A549 (cell line): ENCODE measurements around the gene IL19. TPM values are rescaled to one million over a fixed set of nuclear protein-coding genes. Genes with fewer than 3 reads are reported as not detected.

Experiments
- ATAC-seq, 2 experiments: fragments of 200-7000 bp in 1 of 2; fragments of >200 bp in 1 of 2; cut with Nextera tagmentation in 1 of 2; cut with Tn5 transposase in 1 of 2; 3 replicates each; pipeline versions ENCODE4 v1.8.0 to v1.9.1; 2018 to 2020; ENCODE audit warnings: mild to moderate bottlenecking in 1 of 2, moderate library complexity in 1 of 2
- CTCF ChIA-PET: fragments of 300-600 bp; sonication (Branson Sonifier 250); formaldehyde crosslinking; extraction: SDS; loops from one replicate; lab custom pipeline; 2021; ENCODE audit warnings: antibody characterized with exemption, inconsistent platforms; lab: Yijun Ruan, JAX
- POLR2A ChIA-PET: fragments of 350-600 bp; formaldehyde crosslinking; extraction: SDS; loops from one replicate; lab custom pipeline; 2021; ENCODE audit warnings: antibody characterized with exemption, inconsistent platforms; lab: Yijun Ruan, JAX
- DNase-seq, 2 experiments: peaks; one replicate each; pipeline versions ENCODE4 v3.0.0 to v3.0.0-alpha.2; 2011 to 2016; ENCODE audit warnings: low read depth in 1 of 2, low spot score in 1 of 2
- FAIRE-seq: peaks from 2 replicates; lab custom pipeline; 2011; peaks lifted over from hg19 to GRCh38; lab: Jason Lieb, UNC
- H3K27ac ChIP-seq, 2 experiments: fragments of >200 bp; sonication (Bioruptor Twin); formaldehyde crosslinking; 3 replicates each; pipeline ENCODE4 v1.5.1; 2016 to 2017
- H3K4me1 ChIP-seq: fragments of >200 bp; sonication (Bioruptor Twin); formaldehyde crosslinking; 3 replicates; pipeline ENCODE4 v1.6.1; 2016
- H3K4me2 ChIP-seq: fragments of >200 bp; sonication (Bioruptor Twin); formaldehyde crosslinking; 3 replicates; pipeline ENCODE4 v1.6.1; 2016
- H3K4me3 ChIP-seq: fragments of >200 bp; sonication (Bioruptor Twin); formaldehyde crosslinking; 3 replicates; pipeline ENCODE4 v1.5.1; 2016
- H3K9me3 ChIP-seq: fragments of >200 bp; sonication (Bioruptor Twin); formaldehyde crosslinking; 3 replicates; pipeline ENCODE4 v1.6.1; 2016
- CEBPB ChIP-seq, 2 experiments: fragments of >200 bp in 1 of 2; sonication (Bioruptor Twin) in 1 of 2; formaldehyde crosslinking in 1 of 2; IDR thresholded peaks; 2 replicates each; pipeline ENCODE4 v1.6.1; 2012 to 2016
- CHD4 ChIP-seq: fragments of 200-600 bp; sonication (generic); IDR thresholded peaks from 2 replicates; pipeline ENCODE4 v1.6.1; 2016; ENCODE audit warnings: antibody characterized with exemption, mild to moderate bottlenecking, borderline replicate concordance
- EP300 ChIP-seq, 2 experiments: fragments of >200 bp; sonication (Bioruptor Twin); formaldehyde crosslinking; IDR thresholded peaks; 2 replicates in 1 of 2; 3 replicates in 1 of 2; pipeline ENCODE4 v1.6.1; 2016 to 2017
- ESRRA ChIP-seq: fragments of 150-350 bp; IDR thresholded peaks from 2 replicates; pipeline ENCODE4 v1.6.1; 2014; ENCODE audit warnings: mild to moderate bottlenecking, low read length, borderline replicate concordance
- GATA3 ChIP-seq: IDR thresholded peaks from 2 replicates; pipeline ENCODE4 v1.6.1; 2012; ENCODE audit warnings: borderline replicate concordance
- HOXA7 ChIP-seq: fragments of 250-450 bp; sonication (Bioruptor Pico); IDR thresholded peaks from 2 replicates; pipeline ENCODE4 v1.5.0; 2020; ENCODE audit warnings: mild to moderate bottlenecking, moderate library complexity
- KDM5A ChIP-seq: fragments of 200-600 bp; sonication (generic); IDR thresholded peaks from 2 replicates; pipeline ENCODE4 v1.6.1; 2016; ENCODE audit warnings: antibody characterized with exemption, mild to moderate bottlenecking
- RCOR1 ChIP-seq: fragments of 150-350 bp; IDR thresholded peaks from 2 replicates; pipeline ENCODE4 v1.6.1; 2014; ENCODE audit warnings: antibody characterized with exemption, low read length, low read depth
- RNF2 ChIP-seq: fragments of 200-600 bp; sonication (generic); IDR thresholded peaks from 2 replicates; pipeline ENCODE4 v1.6.1; 2016; ENCODE audit warnings: low read depth, mild to moderate bottlenecking, antibody characterized with exemption, moderate library complexity, borderline replicate concordance
- TFCP2L1 ChIP-seq: fragments of 250-450 bp; sonication (Bioruptor Pico); IDR thresholded peaks from 2 replicates; pipeline ENCODE4 v1.5.0; 2021; ENCODE audit warnings: mild to moderate bottlenecking
- ZC3H11A ChIP-seq: fragments of 450-650 bp; IDR thresholded peaks from 2 replicates; pipeline ENCODE4 v1.6.1; 2014; ENCODE audit warnings: antibody characterized with exemption, mild to moderate bottlenecking
- ZNF302 ChIP-seq: fragments of 250-450 bp; sonication (Bioruptor Pico); IDR thresholded peaks from 2 replicates; pipeline ENCODE4 v1.9.0; 2021; ENCODE audit warnings: inconsistent platforms, mild to moderate bottlenecking, moderate library complexity
- WGBS: methylation state at CpG from one replicate; pipeline ENCODE4 v1.1.6; 2017; ENCODE audit errors: missing lambda C conversion rate; 5-methylcytosine and 5-hydroxymethylcytosine counted together
- polyA plus RNA-seq, 4 experiments: library from polyadenylated mRNA; depleted of rRNA in 3 of 4; stranded (reverse); fragments of >200 nt; fragmentation: RNase III in 1 of 4; extraction: RNeasy Plus Mini Kit Qiagen cat#74134 plus additional on column Dnase treatment in 1 of 4; gene quantifications; 2 replicates in 3 of 4; 3 replicates in 1 of 4; pipeline ENCODE4 v1.2.3, GENCODE V29; 2011 to 2017
- TF ChIP-seq, protein P1 (sequence below): fragments of >200 bp; sonication (Bioruptor Twin); formaldehyde crosslinking; IDR thresholded peaks from 3 replicates; pipeline ENCODE4 v1.6.1; 2016
- TF ChIP-seq, protein P2 (sequence below): fragments of >200 bp; sonication (Bioruptor Twin); formaldehyde crosslinking; IDR thresholded peaks from 3 replicates; pipeline ENCODE4 v1.5.1; 2016
- TF ChIP-seq, protein P3 (sequence below): IDR thresholded peaks from 2 replicates; pipeline ENCODE4 v1.6.1; 2012
- TF ChIP-seq, protein P4 (sequence below): IDR thresholded peaks from 2 replicates; pipeline ENCODE4 v1.6.1; 2012; ENCODE audit warnings: low read depth, borderline replicate concordance
- TF ChIP-seq, protein P5 (sequence below): IDR thresholded peaks from 2 replicates; pipeline ENCODE4 v1.6.1; 2012

IL19 gene
- polyA plus RNA-seq, 2 of the 4 experiments (the other 2 are of a cell fraction), result not detected

DNA sequence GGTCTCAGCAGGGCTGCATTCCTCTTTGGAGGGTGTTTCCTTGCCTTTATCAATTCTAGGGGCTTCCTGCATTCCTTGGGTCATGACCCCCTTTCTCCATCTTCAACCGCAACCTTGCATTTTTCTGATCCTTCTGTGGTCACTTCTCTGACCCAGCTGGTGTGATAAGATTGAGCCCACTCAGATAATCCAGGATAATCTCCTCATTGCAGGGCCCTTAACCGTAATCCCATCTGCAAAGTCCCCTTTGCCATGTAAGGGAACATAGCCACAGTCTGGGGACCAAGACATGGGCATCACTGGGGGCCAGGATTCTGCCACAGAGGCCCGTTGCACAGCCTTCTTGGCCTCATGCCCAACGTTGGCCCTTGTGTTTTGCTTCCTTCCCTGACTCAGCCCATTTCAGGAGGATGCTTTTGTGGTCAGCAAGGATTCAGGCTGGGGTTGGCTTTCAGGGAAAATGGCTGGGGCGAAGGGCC is 35.0 kb upstream of the IL19 start:
- POLR2A ChIA-PET, result no interaction called here

DNA sequence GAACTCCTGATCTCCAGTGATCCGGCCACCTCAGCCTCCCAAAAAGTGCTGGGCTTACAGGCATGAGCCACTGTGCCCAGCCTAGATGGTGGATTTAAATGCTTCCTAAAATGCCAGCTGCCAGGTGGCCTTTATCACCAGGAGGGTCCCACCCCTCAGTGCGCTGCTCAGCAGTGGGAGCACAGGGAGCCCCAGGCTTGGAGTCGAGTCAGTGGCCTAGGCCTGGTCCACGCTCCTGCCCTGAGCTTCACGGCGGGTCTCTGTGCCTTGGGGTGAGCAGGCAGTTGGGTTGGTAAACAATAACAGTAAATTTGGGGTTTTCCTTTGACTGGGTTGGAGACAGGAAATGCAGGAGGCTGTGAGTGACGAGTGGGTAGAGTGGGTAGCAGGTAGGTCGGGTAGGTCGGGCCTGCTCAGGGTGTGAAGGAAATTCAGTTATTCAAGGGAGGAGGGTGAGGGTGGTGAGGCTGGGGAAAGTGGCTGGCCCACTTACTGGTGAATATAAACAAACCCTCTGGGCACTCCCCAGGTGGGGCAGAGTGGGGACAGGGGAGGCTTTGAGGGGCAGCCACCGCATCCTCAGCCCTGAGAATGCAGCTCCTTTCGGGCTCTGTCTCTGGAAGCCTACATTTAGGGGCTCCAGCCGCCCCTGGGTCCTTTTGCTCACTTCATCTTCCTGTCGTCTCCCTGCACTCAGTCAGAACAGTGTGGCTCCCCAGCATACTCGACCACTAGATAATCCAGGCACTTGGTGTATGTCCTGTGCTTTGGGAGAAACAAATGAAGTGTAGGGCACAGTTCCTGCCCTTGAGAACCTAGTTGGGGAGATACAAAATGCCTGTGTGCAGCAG is 33.5 kb upstream of the IL19 start:
- DNase-seq (no peak), ATAC-seq (no peak), FAIRE-seq (no peak)
- TF ChIP-seq, protein P1, sequence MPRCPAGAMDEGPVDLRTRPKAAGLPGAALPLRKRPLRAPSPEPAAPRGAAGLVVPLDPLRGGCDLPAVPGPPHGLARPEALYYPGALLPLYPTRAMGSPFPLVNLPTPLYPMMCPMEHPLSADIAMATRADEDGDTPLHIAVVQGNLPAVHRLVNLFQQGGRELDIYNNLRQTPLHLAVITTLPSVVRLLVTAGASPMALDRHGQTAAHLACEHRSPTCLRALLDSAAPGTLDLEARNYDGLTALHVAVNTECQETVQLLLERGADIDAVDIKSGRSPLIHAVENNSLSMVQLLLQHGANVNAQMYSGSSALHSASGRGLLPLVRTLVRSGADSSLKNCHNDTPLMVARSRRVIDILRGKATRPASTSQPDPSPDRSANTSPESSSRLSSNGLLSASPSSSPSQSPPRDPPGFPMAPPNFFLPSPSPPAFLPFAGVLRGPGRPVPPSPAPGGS, result no peak
- TF ChIP-seq EP300 (IDR thresholded peaks at IDR 0.05) (no peak), RNF2 (no peak), RCOR1 (no peak)
- TF ChIP-seq, protein P2, sequence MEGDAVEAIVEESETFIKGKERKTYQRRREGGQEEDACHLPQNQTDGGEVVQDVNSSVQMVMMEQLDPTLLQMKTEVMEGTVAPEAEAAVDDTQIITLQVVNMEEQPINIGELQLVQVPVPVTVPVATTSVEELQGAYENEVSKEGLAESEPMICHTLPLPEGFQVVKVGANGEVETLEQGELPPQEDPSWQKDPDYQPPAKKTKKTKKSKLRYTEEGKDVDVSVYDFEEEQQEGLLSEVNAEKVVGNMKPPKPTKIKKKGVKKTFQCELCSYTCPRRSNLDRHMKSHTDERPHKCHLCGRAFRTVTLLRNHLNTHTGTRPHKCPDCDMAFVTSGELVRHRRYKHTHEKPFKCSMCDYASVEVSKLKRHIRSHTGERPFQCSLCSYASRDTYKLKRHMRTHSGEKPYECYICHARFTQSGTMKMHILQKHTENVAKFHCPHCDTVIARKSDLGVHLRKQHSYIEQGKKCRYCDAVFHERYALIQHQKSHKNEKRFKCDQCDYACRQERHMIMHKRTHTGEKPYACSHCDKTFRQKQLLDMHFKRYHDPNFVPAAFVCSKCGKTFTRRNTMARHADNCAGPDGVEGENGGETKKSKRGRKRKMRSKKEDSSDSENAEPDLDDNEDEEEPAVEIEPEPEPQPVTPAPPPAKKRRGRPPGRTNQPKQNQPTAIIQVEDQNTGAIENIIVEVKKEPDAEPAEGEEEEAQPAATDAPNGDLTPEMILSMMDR, result no peak
- Histone ChIP-seq H3K9me3 (no peaks in the 10 kb centered on the region), H3K4me3 (no peak overlapping the region), H3K4me2 (no peak overlapping the region), H3K4me1 (peaks cover 6% of the 10 kb centered on the region; the same call in 1 of the 3 replicates), H3K27ac (no peak overlapping the region)
- CTCF ChIA-PET, result interaction anchor here (0.9 to 7.9 kb wide), 12 partner anchors 11 to 763 kb away, joined by 3 to 123 read pairs (median 12); no protein-coding TSS in a partner anchor
- 87% methylated on average over 14 of the region's 14 CpGs for WGBS
- POLR2A ChIA-PET, result no interaction called here

More for the DNA sequence above, 35.0 kb upstream of the IL19 start:
- Histone ChIP-seq H3K9me3 (no peaks in the 10 kb centered on the region), H3K27ac (no peak overlapping the region), H3K4me3 (no peak overlapping the region), H3K4me2 (no peak overlapping the region), H3K4me1 (peaks cover 6% of the 10 kb centered on the region; the same call in 1 of the 3 replicates)
- TF ChIP-seq CEBPB (IDR thresholded peaks at IDR 0.05) (no peak), CHD4 (no peak), ZC3H11A (no peak), KDM5A (no peak), ZNF302 (no peak), HOXA7 (CRISPR knock-in tag) (no peak), ESRRA (no peak), EP300 (IDR thresholded peaks at IDR 0.05) (no peak), GATA3 (no peak), TFCP2L1 (CRISPR knock-in tag) (no peak), RNF2 (no peak)
- TF ChIP-seq, protein P3, sequence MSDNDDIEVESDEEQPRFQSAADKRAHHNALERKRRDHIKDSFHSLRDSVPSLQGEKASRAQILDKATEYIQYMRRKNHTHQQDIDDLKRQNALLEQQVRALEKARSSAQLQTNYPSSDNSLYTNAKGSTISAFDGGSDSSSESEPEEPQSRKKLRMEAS, result no peak
- TF ChIP-seq, protein P4, sequence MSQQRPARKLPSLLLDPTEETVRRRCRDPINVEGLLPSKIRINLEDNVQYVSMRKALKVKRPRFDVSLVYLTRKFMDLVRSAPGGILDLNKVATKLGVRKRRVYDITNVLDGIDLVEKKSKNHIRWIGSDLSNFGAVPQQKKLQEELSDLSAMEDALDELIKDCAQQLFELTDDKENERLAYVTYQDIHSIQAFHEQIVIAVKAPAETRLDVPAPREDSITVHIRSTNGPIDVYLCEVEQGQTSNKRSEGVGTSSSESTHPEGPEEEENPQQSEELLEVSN, result no peak
- TF ChIP-seq, protein P5, sequence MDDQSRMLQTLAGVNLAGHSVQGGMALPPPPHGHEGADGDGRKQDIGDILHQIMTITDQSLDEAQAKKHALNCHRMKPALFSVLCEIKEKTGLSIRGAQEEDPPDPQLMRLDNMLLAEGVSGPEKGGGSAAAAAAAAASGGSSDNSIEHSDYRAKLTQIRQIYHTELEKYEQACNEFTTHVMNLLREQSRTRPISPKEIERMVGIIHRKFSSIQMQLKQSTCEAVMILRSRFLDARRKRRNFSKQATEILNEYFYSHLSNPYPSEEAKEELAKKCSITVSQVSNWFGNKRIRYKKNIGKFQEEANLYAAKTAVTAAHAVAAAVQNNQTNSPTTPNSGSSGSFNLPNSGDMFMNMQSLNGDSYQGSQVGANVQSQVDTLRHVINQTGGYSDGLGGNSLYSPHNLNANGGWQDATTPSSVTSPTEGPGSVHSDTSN, result no peak
- CTCF ChIA-PET, result interaction anchor here (0.6 to 7.9 kb wide), 34 partner anchors 9 to 764 kb away, joined by 3 to 123 read pairs (median 6); partner anchors contain the start of genes FCMR, IL20 and PIGR
- DNase-seq, result no peak
- FAIRE-seq, result no peak
- ATAC-seq, result no peak
- 81% methylated on average over 5 of the region's 5 CpGs for WGBS
